A549 (cell line): ENCODE measurements around the gene HES1. TPM values are rescaled to one million over a fixed set of nuclear protein-coding genes. Genes with fewer than 3 reads are reported as not detected.

Experiments used
- ATAC-seq, 2 experiments: fragments of 200-7000 bp in 1 of 2; fragments of >200 bp in 1 of 2; cut with Nextera tagmentation in 1 of 2; cut with Tn5 transposase in 1 of 2; 3 replicates each; pipeline versions ENCODE4 v1.8.0 to v1.9.1; 2018 to 2020; ENCODE audit warnings: mild to moderate bottlenecking in 1 of 2, moderate library complexity in 1 of 2
- CTCF ChIA-PET: fragments of 300-600 bp; sonication (Branson Sonifier 250); formaldehyde crosslinking; extraction: SDS; loops from one replicate; lab custom pipeline; 2021; ENCODE audit warnings: antibody characterized with exemption, inconsistent platforms; lab: Yijun Ruan, JAX
- POLR2A ChIA-PET: fragments of 350-600 bp; formaldehyde crosslinking; extraction: SDS; loops from one replicate; lab custom pipeline; 2021; ENCODE audit warnings: antibody characterized with exemption, inconsistent platforms; lab: Yijun Ruan, JAX
- DNase-seq, 2 experiments: peaks; one replicate each; pipeline versions ENCODE4 v3.0.0 to v3.0.0-alpha.2; 2011 to 2016; ENCODE audit warnings: low read depth in 1 of 2, low spot score in 1 of 2
- FAIRE-seq: peaks from 2 replicates; lab custom pipeline; 2011; peaks lifted over from hg19 to GRCh38; lab: Jason Lieb, UNC
- H3K27ac ChIP-seq, 2 experiments: fragments of >200 bp; sonication (Bioruptor Twin); formaldehyde crosslinking; 3 replicates each; pipeline ENCODE4 v1.5.1; 2016 to 2017
- H3K4me1 ChIP-seq: fragments of >200 bp; sonication (Bioruptor Twin); formaldehyde crosslinking; 3 replicates; pipeline ENCODE4 v1.6.1; 2016
- H3K4me2 ChIP-seq: fragments of >200 bp; sonication (Bioruptor Twin); formaldehyde crosslinking; 3 replicates; pipeline ENCODE4 v1.6.1; 2016
- H3K4me3 ChIP-seq: fragments of >200 bp; sonication (Bioruptor Twin); formaldehyde crosslinking; 3 replicates; pipeline ENCODE4 v1.5.1; 2016
- H3K9me3 ChIP-seq: fragments of >200 bp; sonication (Bioruptor Twin); formaldehyde crosslinking; 3 replicates; pipeline ENCODE4 v1.6.1; 2016
- ATOH8 ChIP-seq: fragments of 250-450 bp; sonication (Bioruptor Pico); IDR thresholded peaks from 2 replicates; pipeline ENCODE4 v1.5.0; 2020; ENCODE audit warnings: low read depth, mild to moderate bottlenecking, moderate library complexity
- BHLHE40 ChIP-seq: IDR thresholded peaks from 2 replicates; pipeline ENCODE4 v1.6.1; 2012; ENCODE audit warnings: low read depth, low read length, inconsistent platforms
- CEBPB ChIP-seq, 2 experiments: fragments of >200 bp in 1 of 2; sonication (Bioruptor Twin) in 1 of 2; formaldehyde crosslinking in 1 of 2; IDR thresholded peaks; 2 replicates each; pipeline ENCODE4 v1.6.1; 2012 to 2016
- EP300 ChIP-seq, 2 experiments: fragments of >200 bp; sonication (Bioruptor Twin); formaldehyde crosslinking; IDR thresholded peaks; 2 replicates in 1 of 2; 3 replicates in 1 of 2; pipeline ENCODE4 v1.6.1; 2016 to 2017
- ESRRA ChIP-seq: fragments of 150-350 bp; IDR thresholded peaks from 2 replicates; pipeline ENCODE4 v1.6.1; 2014; ENCODE audit warnings: mild to moderate bottlenecking, low read length, borderline replicate concordance
- FOSL2 ChIP-seq, 2 experiments: fragments of 450-650 bp in 1 of 2; fragments of >200 bp in 1 of 2; sonication (Bioruptor Twin) in 1 of 2; formaldehyde crosslinking; IDR thresholded peaks; 2 replicates each; pipeline versions ENCODE4 v1.5.0 to v1.6.1; 2016 to 2020; ENCODE audit warnings: mild to moderate bottlenecking in 1 of 2, moderate library complexity in 1 of 2
- GATA3 ChIP-seq: IDR thresholded peaks from 2 replicates; pipeline ENCODE4 v1.6.1; 2012; ENCODE audit warnings: borderline replicate concordance
- HDAC2 ChIP-seq: fragments of 200-600 bp; sonication (generic); IDR thresholded peaks from 2 replicates; pipeline ENCODE4 v1.6.1; 2016
- HOXA7 ChIP-seq: fragments of 250-450 bp; sonication (Bioruptor Pico); IDR thresholded peaks from 2 replicates; pipeline ENCODE4 v1.5.0; 2020; ENCODE audit warnings: mild to moderate bottlenecking, moderate library complexity
- HOXB13 ChIP-seq: fragments of 250-450 bp; sonication (Bioruptor Pico); IDR thresholded peaks from 2 replicates; pipeline ENCODE4 v1.5.0; 2020; ENCODE audit warnings: low read depth, mild to moderate bottlenecking, moderate library complexity
- HOXB5 ChIP-seq: fragments of 250-450 bp; sonication (Bioruptor Pico); IDR thresholded peaks from 2 replicates; pipeline ENCODE4 v1.5.0; 2020; ENCODE audit warnings: mild to moderate bottlenecking, moderate library complexity
- JUN ChIP-seq, 2 experiments: fragments of >200 bp; sonication (Bioruptor Twin); formaldehyde crosslinking; IDR thresholded peaks; 2 replicates in 1 of 2; 3 replicates in 1 of 2; pipeline ENCODE4 v1.6.1; 2016 to 2017
- JUNB ChIP-seq: fragments of >200 bp; sonication (Bioruptor Twin); formaldehyde crosslinking; IDR thresholded peaks from 2 replicates; pipeline ENCODE4 v1.6.1; 2016
- MAX ChIP-seq: IDR thresholded peaks from 2 replicates; pipeline ENCODE4 v1.6.1; 2012
- MYC ChIP-seq: IDR thresholded peaks from 2 replicates; pipeline ENCODE4 v1.6.1; 2012; ENCODE audit warnings: mild to moderate bottlenecking, inconsistent platforms, low read length, improper control_type of control experiment, borderline replicate concordance
- NPAS2 ChIP-seq: fragments of 250-450 bp; sonication (Bioruptor Pico); IDR thresholded peaks from 2 replicates; pipeline ENCODE4 v1.8.0; 2022; ENCODE audit warnings: mild to moderate bottlenecking, moderate library complexity, borderline replicate concordance
- PHF8 ChIP-seq: fragments of 200-600 bp; sonication (generic); IDR thresholded peaks from 2 replicates; pipeline ENCODE4 v1.6.1; 2016; ENCODE audit warnings: low read depth, mild to moderate bottlenecking, antibody characterized with exemption, moderate library complexity, borderline replicate concordance
- RAD21 ChIP-seq, 2 experiments: fragments of >200 bp in 1 of 2; sonication (Bioruptor Twin) in 1 of 2; formaldehyde crosslinking in 1 of 2; IDR thresholded peaks in 1 of 2; conservative IDR thresholded peaks in 1 of 2; 2 replicates in 1 of 2; 3 replicates in 1 of 2; pipeline ENCODE4 v1.6.1; 2012 to 2018; ENCODE audit warnings: inconsistent platforms in 1 of 2
- RARB ChIP-seq: fragments of 250-450 bp; sonication (Bioruptor Pico); IDR thresholded peaks from 2 replicates; pipeline ENCODE4 v1.8.0; 2021; ENCODE audit warnings: mild to moderate bottlenecking, moderate library complexity
- SREBF2 ChIP-seq: fragments of 450-650 bp; IDR thresholded peaks from 2 replicates; pipeline ENCODE4 v1.6.1; 2014; ENCODE audit warnings: mild to moderate bottlenecking, moderate library complexity
- TP53 ChIP-seq: fragments of 250-450 bp; sonication (Bioruptor Pico); IDR thresholded peaks from 2 replicates; pipeline ENCODE4 v1.5.0; 2021; ENCODE audit warnings: mild to moderate bottlenecking, moderate library complexity
- USF2 ChIP-seq: fragments of 450-650 bp; IDR thresholded peaks from 2 replicates; pipeline ENCODE4 v1.6.1; 2014; ENCODE audit warnings: antibody characterized with exemption
- ZFP36 ChIP-seq: fragments of 450-650 bp; IDR thresholded peaks from 2 replicates; pipeline ENCODE4 v1.6.1; 2014; ENCODE audit warnings: borderline replicate concordance; ENCODE audit not compliant: partially characterized antibody
- WGBS: methylation state at CpG from one replicate; pipeline ENCODE4 v1.1.6; 2017; ENCODE audit errors: missing lambda C conversion rate; 5-methylcytosine and 5-hydroxymethylcytosine counted together
- polyA plus RNA-seq, 4 experiments: library from polyadenylated mRNA; depleted of rRNA in 3 of 4; stranded (reverse); fragments of >200 nt; fragmentation: RNase III in 1 of 4; extraction: RNeasy Plus Mini Kit Qiagen cat#74134 plus additional on column Dnase treatment in 1 of 4; gene quantifications; 2 replicates in 3 of 4; 3 replicates in 1 of 4; pipeline ENCODE4 v1.2.3, GENCODE V29; 2011 to 2017
- TF ChIP-seq, protein P1 (sequence below): fragments of >200 bp; sonication (Bioruptor Twin); formaldehyde crosslinking; IDR thresholded peaks from 3 replicates; pipeline ENCODE4 v1.5.1; 2016
- TF ChIP-seq, protein P2 (sequence below): IDR thresholded peaks from 2 replicates; pipeline ENCODE4 v1.6.1; 2012; ENCODE audit warnings: low read depth, borderline replicate concordance
- TF ChIP-seq, protein P3 (sequence below): fragments of >200 bp; sonication (Bioruptor Twin); formaldehyde crosslinking; IDR thresholded peaks from 3 replicates; pipeline ENCODE4 v1.6.1; 2016
- TF ChIP-seq, protein P4 (sequence below): IDR thresholded peaks from 2 replicates; pipeline ENCODE4 v1.6.1; 2012

Gene HES1
- polyA plus RNA-seq, 2 of the 4 experiments (the other 2 are of a cell fraction): 8.3 to 66.6 TPM

DNA sequence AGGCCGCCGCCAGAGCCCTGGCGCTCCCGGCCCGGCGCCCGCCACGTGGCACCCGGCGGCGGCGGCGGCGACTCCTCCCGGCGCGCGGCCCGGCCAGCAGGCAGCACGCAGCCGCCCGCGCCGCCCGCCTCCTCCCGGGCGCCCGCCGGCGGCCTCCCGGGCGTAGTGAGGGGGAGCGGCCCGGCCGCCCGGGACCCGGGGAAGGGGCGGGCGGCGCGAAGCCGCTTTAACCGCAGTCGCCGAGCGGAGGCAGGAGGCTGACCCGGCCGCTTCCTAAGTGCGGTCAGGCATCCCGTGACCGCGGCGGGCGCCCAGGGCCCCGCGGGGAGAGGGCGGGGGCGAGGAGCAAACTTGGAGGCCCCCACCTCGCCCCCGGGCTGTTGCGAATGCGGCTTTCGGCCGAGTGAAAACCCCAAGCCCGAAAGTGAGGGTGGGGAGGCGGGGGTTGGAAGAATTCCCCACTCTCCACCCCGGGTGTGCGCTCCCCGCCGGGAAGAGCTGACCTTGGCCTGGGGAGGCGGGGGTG lies 1.7 kb upstream of the HES1 start:
- no peak for DNase-seq
- H3K4me1 ChIP-seq: peaks cover 54% of the 10 kb centered on the region
- CTCF ChIA-PET: interaction anchor here (0.9 to 11.4 kb wide), 5 partner anchors 60 to 353 kb away, joined by 3 to 116 read pairs (median 4); no protein-coding TSS in a partner anchor
- H3K4me2 ChIP-seq: peak overlapping the region; percentile 92
- no peak for FAIRE-seq
- H3K9me3 ChIP-seq: no peaks in the 10 kb centered on the region
- ATAC-seq: peak; percentile 5 to 19
- peak overlapping the region; percentile 99 for H3K27ac ChIP-seq
- no peak for TF ChIP-seq SREBF2
- TF ChIP-seq TP53 (CRISPR knock-in tag): peak; percentile 20; the same call in 1 of the 2 replicates
- TF ChIP-seq, all 56 proteins: peak for 1
- WGBS: no CpG with 5 or more reads among the region's 71 CpGs
- POLR2A ChIA-PET: interaction anchor here (0.6 to 6.3 kb wide), 16 partner anchors 10 to 353 kb away, joined by 3 to 48 read pairs (median 6); no protein-coding TSS in a partner anchor
- H3K4me3 ChIP-seq: peak overlapping the region; percentile 51

GRCh38 chr3:194134757-194135515 lies 1.0 kb upstream of the HES1 start:
- CTCF ChIA-PET: interaction anchor here (0.6 to 11.4 kb wide), 7 partner anchors 60 to 354 kb away, joined by 3 to 116 read pairs (median 4); no protein-coding TSS in a partner anchor
- POLR2A ChIA-PET: interaction anchor here (0.6 to 6.3 kb wide), 17 partner anchors 10 to 354 kb away, joined by 3 to 48 read pairs (median 6); no protein-coding TSS in a partner anchor
- WGBS: 0% methylated on average over 7 of the region's 68 CpGs
- Histone ChIP-seq H3K27ac (peak overlapping the region; percentile 99), H3K4me3 (peak overlapping the region; percentile 51), H3K4me1 (peaks cover 54% of the 10 kb centered on the region), H3K9me3 (no peaks in the 10 kb centered on the region), H3K4me2 (peak overlapping the region; percentile 92)
- DNase-seq: peak; percentile 68 to 97
- ATAC-seq: peak; percentile 60 to 71
- no peak for FAIRE-seq
- TF ChIP-seq RAD21 (conservative IDR thresholded peaks at IDR 0.05 in 1 of 2, IDR thresholded peaks at IDR 0.05 in 1 of 2): peak; percentile 7 to 59; a peak in 4 of 5 replicates
- TF ChIP-seq NPAS2 (CRISPR knock-in tag): peak; percentile 63; the same call in 1 of the 2 replicates
- 0 out of 2 replicates have a peak, but pooled peaks have one; percentile 59 for TF ChIP-seq ATOH8 (CRISPR knock-in tag)
- peak; percentile 95 for TF ChIP-seq MAX
- TF ChIP-seq CEBPB (IDR thresholded peaks at IDR 0.05): no peak
- TF ChIP-seq JUN (IDR thresholded peaks at IDR 0.05): peak in 1 of 2 experiments; percentile 91; a peak in 4 of 5 replicates
- TF ChIP-seq EP300 (IDR thresholded peaks at IDR 0.05): peak; percentile 69 to 86; a peak in 3 of 5 replicates
- no peak for TF ChIP-seq ESRRA
- TF ChIP-seq BHLHE40: peak; percentile 98
- peak; percentile 67; the same call in 1 of the 2 replicates for TF ChIP-seq HOXB13
- no peak for TF ChIP-seq PHF8
- peak; percentile 34; the same call in 1 of the 2 replicates for TF ChIP-seq HOXA7 (CRISPR knock-in tag)
- peak; percentile 72 for TF ChIP-seq MYC
- TF ChIP-seq JUNB: peak; percentile 60
- TF ChIP-seq, protein P1, sequence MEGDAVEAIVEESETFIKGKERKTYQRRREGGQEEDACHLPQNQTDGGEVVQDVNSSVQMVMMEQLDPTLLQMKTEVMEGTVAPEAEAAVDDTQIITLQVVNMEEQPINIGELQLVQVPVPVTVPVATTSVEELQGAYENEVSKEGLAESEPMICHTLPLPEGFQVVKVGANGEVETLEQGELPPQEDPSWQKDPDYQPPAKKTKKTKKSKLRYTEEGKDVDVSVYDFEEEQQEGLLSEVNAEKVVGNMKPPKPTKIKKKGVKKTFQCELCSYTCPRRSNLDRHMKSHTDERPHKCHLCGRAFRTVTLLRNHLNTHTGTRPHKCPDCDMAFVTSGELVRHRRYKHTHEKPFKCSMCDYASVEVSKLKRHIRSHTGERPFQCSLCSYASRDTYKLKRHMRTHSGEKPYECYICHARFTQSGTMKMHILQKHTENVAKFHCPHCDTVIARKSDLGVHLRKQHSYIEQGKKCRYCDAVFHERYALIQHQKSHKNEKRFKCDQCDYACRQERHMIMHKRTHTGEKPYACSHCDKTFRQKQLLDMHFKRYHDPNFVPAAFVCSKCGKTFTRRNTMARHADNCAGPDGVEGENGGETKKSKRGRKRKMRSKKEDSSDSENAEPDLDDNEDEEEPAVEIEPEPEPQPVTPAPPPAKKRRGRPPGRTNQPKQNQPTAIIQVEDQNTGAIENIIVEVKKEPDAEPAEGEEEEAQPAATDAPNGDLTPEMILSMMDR: no peak
- peak; percentile 40 for TF ChIP-seq USF2
- peak; percentile 45; the same call in 1 of the 2 replicates for TF ChIP-seq HOXB5 (CRISPR knock-in tag)
- TF ChIP-seq, protein P2, sequence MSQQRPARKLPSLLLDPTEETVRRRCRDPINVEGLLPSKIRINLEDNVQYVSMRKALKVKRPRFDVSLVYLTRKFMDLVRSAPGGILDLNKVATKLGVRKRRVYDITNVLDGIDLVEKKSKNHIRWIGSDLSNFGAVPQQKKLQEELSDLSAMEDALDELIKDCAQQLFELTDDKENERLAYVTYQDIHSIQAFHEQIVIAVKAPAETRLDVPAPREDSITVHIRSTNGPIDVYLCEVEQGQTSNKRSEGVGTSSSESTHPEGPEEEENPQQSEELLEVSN: peak; percentile 90
- TF ChIP-seq, protein P3, sequence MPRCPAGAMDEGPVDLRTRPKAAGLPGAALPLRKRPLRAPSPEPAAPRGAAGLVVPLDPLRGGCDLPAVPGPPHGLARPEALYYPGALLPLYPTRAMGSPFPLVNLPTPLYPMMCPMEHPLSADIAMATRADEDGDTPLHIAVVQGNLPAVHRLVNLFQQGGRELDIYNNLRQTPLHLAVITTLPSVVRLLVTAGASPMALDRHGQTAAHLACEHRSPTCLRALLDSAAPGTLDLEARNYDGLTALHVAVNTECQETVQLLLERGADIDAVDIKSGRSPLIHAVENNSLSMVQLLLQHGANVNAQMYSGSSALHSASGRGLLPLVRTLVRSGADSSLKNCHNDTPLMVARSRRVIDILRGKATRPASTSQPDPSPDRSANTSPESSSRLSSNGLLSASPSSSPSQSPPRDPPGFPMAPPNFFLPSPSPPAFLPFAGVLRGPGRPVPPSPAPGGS: peak; percentile 64; the same call in 1 of the 3 replicates
- TF ChIP-seq GATA3: peak; percentile 91
- no peak for TF ChIP-seq RARB
- TF ChIP-seq ZFP36: peak; percentile 55
- TF ChIP-seq HDAC2: no peak
- TF ChIP-seq, protein P4, sequence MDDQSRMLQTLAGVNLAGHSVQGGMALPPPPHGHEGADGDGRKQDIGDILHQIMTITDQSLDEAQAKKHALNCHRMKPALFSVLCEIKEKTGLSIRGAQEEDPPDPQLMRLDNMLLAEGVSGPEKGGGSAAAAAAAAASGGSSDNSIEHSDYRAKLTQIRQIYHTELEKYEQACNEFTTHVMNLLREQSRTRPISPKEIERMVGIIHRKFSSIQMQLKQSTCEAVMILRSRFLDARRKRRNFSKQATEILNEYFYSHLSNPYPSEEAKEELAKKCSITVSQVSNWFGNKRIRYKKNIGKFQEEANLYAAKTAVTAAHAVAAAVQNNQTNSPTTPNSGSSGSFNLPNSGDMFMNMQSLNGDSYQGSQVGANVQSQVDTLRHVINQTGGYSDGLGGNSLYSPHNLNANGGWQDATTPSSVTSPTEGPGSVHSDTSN: no peak
- peak; percentile 23; the same call in 1 of the 2 replicates for TF ChIP-seq FOSL2 (IDR thresholded peaks at IDR 0.05)
- TF ChIP-seq FOSL2 (CRISPR knock-in tag; IDR thresholded peaks at IDR 0.05): peak; percentile 68
